ENCODE results near the gene PDIA6.

- TF ChIP-seq POLR2A (IDR thresholded peaks at IDR 0.05) (no peak), CTCF (IDR thresholded peaks at IDR 0.05) (no peak)
Observed at GRCh38 chr2:10830203-10830602, 17.6 kb upstream of the PDIA6 start.
